AG10803 (cell line): Measurements from ENCODE around the gene CEBPA.

ENCODE experiments used
- DNase-seq: peaks from one replicate; pipeline ENCODE4 v3.0.0; 2010; ENCODE audit warnings: low read depth
- H3K4me3 ChIP-seq: 2 replicates; pipeline ENCODE4 v1.5.1; 2011; ENCODE audit warnings: mild to moderate bottlenecking, low read length, control low read depth
- TF ChIP-seq, protein P1 (sequence below): conservative IDR thresholded peaks from 2 replicates; pipeline ENCODE4 v1.5.1; 2011; ENCODE audit warnings: mild to moderate bottlenecking, low read length, control low read depth, inconsistent platforms

CEBPA gene

DNA sequence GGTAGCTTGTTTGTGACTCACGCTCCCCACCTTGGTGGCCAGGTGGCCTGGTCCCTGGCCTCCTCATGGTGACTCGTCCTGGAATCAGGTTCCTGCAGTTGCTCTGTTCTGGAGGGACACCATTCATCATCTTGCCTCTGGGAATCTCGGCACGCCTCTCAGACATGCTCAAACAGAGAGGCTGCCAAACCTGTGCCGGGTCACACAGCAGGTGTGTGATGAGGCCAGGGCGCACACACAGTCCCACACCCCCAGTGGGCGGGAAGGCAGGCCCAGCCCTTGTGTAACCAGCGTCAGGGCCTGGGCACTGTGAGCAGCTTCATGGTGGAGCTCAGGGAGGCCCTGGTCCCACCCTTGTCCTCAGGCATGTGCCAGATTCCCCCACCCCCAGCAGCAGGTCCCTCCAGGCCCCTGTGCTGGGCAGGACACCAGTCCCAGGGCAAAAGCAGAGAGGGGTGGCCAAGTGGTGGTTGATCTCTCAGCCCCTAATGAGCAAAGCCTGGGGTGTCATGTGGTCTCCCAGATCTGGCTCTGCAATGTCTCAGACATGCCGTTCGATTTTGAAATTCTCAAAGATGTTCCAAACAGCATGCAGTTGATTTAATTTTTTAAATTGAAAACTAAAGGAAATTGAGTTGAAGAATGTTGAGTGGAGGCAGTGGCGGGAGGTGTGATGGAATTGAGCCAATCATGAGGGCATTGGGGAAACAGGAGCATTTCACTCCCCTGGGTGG, 12.1 kb downstream of the CEBPA start:
- no peak overlapping the region for H3K4me3 ChIP-seq
- TF ChIP-seq, protein P1, sequence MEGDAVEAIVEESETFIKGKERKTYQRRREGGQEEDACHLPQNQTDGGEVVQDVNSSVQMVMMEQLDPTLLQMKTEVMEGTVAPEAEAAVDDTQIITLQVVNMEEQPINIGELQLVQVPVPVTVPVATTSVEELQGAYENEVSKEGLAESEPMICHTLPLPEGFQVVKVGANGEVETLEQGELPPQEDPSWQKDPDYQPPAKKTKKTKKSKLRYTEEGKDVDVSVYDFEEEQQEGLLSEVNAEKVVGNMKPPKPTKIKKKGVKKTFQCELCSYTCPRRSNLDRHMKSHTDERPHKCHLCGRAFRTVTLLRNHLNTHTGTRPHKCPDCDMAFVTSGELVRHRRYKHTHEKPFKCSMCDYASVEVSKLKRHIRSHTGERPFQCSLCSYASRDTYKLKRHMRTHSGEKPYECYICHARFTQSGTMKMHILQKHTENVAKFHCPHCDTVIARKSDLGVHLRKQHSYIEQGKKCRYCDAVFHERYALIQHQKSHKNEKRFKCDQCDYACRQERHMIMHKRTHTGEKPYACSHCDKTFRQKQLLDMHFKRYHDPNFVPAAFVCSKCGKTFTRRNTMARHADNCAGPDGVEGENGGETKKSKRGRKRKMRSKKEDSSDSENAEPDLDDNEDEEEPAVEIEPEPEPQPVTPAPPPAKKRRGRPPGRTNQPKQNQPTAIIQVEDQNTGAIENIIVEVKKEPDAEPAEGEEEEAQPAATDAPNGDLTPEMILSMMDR: no peak
- DNase-seq: peak; percentile 25

DNA sequence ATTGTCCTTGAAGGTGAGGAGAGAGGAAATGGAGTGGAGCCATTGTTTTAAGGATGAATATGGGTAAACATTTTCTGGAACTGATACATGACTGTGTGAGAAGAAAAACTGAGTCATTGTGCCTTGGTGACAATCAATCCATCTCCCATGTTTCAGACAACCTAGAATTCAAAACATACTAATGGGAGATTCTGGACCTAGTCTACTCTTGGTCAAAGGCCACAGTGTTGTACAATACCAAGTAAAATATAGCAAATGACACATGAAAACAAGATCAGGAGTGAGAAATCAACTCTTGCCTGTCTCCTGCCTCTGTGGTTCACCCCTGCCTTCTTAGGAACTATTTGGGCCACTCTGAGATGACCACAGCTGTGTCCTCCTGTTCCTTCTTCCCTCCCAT, 13.1 kb downstream of the CEBPA start:
- no peak overlapping the region for H3K4me3 ChIP-seq
- no peak for DNase-seq
- TF ChIP-seq, protein P1: no peak

- TF ChIP-seq, protein P1: no peak
- no peak for DNase-seq
- H3K4me3 ChIP-seq: no peak overlapping the region
These were observed 13.7 kb downstream of the CEBPA start for GRCh38 chr19:33288666-33289065.

DNA sequence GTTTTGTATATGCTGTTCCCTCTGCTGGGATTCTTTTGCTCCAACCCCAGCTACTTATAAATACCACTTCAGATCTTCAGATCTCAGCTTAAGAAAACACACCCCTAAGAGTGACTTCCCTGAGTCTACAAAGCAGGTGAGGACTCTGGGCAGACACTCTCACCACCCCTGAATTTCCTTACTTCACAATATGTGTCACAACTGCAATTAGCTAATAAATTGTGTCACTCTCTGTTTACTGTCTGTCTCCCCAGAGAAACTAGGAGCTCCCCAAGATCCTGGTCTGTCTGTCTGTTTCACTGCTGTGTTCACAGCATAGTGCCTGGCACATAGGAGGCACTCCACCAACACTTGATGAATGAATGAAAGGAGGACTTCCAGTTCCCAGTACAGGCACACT, 14.4 kb downstream of the CEBPA start:
- no peak overlapping the region for H3K4me3 ChIP-seq
- TF ChIP-seq, protein P1: no peak
- no peak for DNase-seq

- no peak overlapping the region for H3K4me3 ChIP-seq
- DNase-seq: no peak
- TF ChIP-seq, protein P1: no peak
These were observed 14.9 kb downstream of the CEBPA start for GRCh38 chr19:33287438-33287837.

DNA sequence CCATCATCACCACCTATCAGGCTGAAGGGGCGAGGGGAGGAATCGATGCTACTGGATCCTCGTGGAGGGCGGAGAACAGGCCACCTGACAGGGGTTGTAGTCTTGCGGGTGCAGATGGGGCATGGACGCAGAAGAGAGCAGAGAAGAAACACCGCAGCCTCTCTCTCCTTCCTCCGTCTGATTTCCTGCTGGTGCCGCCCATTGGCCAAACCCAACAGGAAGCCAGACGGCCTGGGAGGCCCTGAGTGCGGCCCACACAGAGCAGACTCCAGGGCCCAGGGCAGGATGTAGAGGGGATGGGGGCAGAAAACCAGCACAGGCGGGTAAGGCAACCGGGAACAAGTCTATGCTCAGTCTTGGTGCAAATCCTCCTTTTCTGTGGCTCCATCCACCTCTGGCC, 15.4 kb downstream of the CEBPA start:
- TF ChIP-seq, protein P1: no peak
- no peak overlapping the region for H3K4me3 ChIP-seq
- no peak for DNase-seq

- TF ChIP-seq, protein P1: no peak
- no peak for DNase-seq
- no peak overlapping the region for H3K4me3 ChIP-seq
These were observed 16.9 kb downstream of the CEBPA start for GRCh38 chr19:33285441-33285927.
